Left cardiac atrium (tissue), 4 donors: ENCODE results near the gene HSPB2. TPM values are rescaled to one million over a fixed set of nuclear protein-coding genes. Genes with fewer than 3 reads are reported as not detected.

ENCODE experiments used
- ATAC-seq, 2 donors: fragments of 200-7000 bp; cut with Tn5 transposase; one replicate each; pipeline ENCODE4 v1.9.1; 2020; ENCODE audit warnings: mild to moderate bottlenecking in 2 of 2, moderate library complexity in 2 of 2
- DNase-seq: peaks from one replicate; pipeline ENCODE4 v3.0.0-alpha.2; 2020
- intact Hi-C, 2 donors: fragments of 100-400 bp; cut with DNase I; formaldehyde crosslinking; loops; one replicate each; pipeline versions ENCODE4 v1.14.1 to v1.15.1; 2022 to 2023
- total RNA-seq, 2 donors: library from RNA; stranded (reverse); fragmentation: NEBNext Ultra II Directional; extraction: Animal tissue kit (Norgen Biotek cat#: 25700); gene quantifications; one replicate each; pipeline ENCODE4 v1.2.1, GENCODE V29; 2021
- donor health status: DM: no; HTN: yes; CAD: no.
- donor health status: DM: no; HTN: yes; CAD: no; lungs with severe emphysema.
- donor health status: DM: yes; HTN: yes; CAD: no.
- donor health status: Dilated cardiomyopathy.

The HSPB2 gene
- total RNA-seq, 2 donors from 2014 or later, result 37.3 to 49.6 TPM

- intact Hi-C loops, result loop anchor here (5.0 to 10.0 kb wide), 3 partner anchors 48 to 59 kb away; partner anchors contain the start of genes CFAP68 (in 2 of the 2), FDXACB1 (in 2 of the 2) and ALG9 (in 1 of the 2)
- DNase-seq (no peak), ATAC-seq (no peak)
Measured at GRCh38 chr11:111933872-111934271, 21.3 kb downstream of the HSPB2 start.

DNA sequence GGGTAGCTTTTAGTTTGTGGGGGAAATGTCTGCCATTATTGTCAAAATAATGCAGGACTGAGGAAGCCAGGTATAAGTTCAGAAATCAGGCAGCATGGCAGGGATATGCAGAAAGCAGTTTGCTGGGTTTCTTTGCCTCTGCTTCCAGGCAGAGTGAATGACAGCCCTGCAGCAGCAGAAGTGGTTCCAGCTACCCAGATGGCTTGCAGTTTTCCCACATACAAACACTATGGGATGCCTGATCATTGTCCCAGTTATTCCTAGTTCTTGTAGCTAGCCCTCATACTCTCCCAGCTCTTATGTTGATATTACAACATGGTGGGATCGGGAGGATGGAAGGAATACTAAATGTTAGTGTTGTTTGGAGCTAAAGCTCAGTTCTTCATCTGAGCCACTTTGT is 21.8 kb downstream of the HSPB2 start:
- DNase-seq (no peak), ATAC-seq (no peak)
- intact Hi-C loops, result loop anchor here (5.0 to 10.0 kb wide), 3 partner anchors 48 to 60 kb away; partner anchors contain the start of genes CFAP68 (in 2 of the 2), FDXACB1 (in 2 of the 2) and ALG9 (in 1 of the 2)

GRCh38 chr11:111935317-111936039 is 22.9 kb downstream of the HSPB2 start:
- peak; percentile 15 to 17 for ATAC-seq
- no peak for DNase-seq
- intact Hi-C loops, result loop anchor here (5.0 to 10.0 kb wide), 2 partner anchors 42 to 61 kb away; partner anchors contain the start of genes ALG9 (in 1 of the 2), CFAP68 (in 1 of the 2) and FDXACB1 (in 1 of the 2)

DNA sequence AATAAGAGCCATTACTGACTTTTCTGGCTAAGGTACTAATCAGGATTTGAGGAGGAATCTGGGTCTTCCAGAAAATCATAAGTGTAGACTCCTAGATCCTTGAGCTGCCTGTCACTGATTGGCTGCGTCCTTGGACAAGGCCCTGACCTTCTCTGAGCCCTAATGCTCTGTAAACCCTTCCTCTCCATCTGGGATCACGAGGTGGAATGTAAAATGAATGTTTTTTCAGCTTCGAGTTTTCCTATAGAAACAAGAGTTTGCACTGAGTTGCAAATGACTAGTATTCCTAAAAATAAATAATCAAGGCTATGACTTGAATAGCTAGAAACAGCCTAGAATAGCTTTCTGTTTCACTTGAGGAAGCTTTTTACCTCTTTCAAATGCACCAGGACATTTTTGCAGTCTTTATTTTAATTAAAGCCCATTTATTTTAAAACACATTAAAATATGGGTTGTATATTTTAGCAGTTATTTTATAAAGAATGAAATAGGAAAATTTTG is 23.6 kb downstream of the HSPB2 start:
- intact Hi-C loops, result loop anchor here (5.0 to 10.0 kb wide), 2 partner anchors 41 to 61 kb away; partner anchors contain the start of genes ALG9 (in 1 of the 2), CFAP68 (in 1 of the 2) and FDXACB1 (in 1 of the 2)

DNA sequence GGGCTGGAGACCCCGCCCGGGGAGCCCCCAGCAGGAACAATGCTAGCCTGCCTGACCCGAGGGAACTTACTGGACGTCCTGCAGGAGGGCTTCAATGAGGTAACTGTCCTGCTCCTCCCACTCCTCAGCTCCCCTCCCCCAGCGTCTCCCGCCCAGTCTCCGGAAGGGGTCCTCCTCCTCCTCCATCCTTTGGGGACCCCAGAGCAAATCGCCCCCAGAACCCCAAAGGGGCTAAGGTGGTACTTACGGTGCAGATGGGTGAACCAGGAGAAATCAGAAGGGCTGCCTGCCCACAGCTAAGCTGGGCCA is 24.9 kb downstream of the HSPB2 start:
- no peak for ATAC-seq
- no peak for DNase-seq
- intact Hi-C loops, result loop anchor here (5.0 to 10.0 kb wide), 2 partner anchors 40 to 63 kb away; partner anchors contain the start of genes ALG9 (in 1 of the 2), CFAP68 (in 1 of the 2) and FDXACB1 (in 1 of the 2)

More for the DNA sequence above, 23.6 kb downstream of the HSPB2 start:
- no peak for ATAC-seq
- no peak for DNase-seq

GRCh38 chr11:111937844-111938243 is 25.3 kb downstream of the HSPB2 start:
- DNase-seq, result no peak
- intact Hi-C loops, result loop anchor here (5.0 to 10.0 kb wide), 2 partner anchors 39 to 63 kb away; partner anchors contain the start of genes ALG9 (in 1 of the 2), CFAP68 (in 1 of the 2) and FDXACB1 (in 1 of the 2)
- ATAC-seq, result peak in 1 of 2 donors; percentile 4

GRCh38 chr11:111938687-111939160 is 26.2 kb downstream of the HSPB2 start:
- ATAC-seq, result peak in 1 of 2 donors; percentile 20
- intact Hi-C loops, result loop anchor here (5.0 to 10.0 kb wide), 2 partner anchors 39 to 64 kb away; partner anchors contain the start of genes ALG9 (in 1 of the 2), CFAP68 (in 1 of the 2) and FDXACB1 (in 1 of the 2)

GRCh38 chr11:111939836-111940604 is 27.5 kb downstream of the HSPB2 start:
- intact Hi-C loops, result loop anchor here (5.0 to 10.0 kb wide), 2 partner anchors 37 to 65 kb away; partner anchors contain the start of genes ALG9 (in 1 of the 2), CFAP68 (in 1 of the 2) and FDXACB1 (in 1 of the 2)
- DNase-seq, result no peak
- no peak for ATAC-seq

More at GRCh38 chr11:111938687-111939160, 26.2 kb downstream of the HSPB2 start:
- DNase-seq, result no peak

GRCh38 chr11:111941963-111942362 is 29.4 kb downstream of the HSPB2 start:
- DNase-seq, result peak; percentile 41
- intact Hi-C loops, result loop anchor here in 1 of 2 donors (5.0 kb wide), 1 partner anchor 35 kb away; no protein-coding TSS in a partner anchor
- peak; percentile 46 to 74 for ATAC-seq

- intact Hi-C loops, result loop anchor here in 1 of 2 donors (5.0 kb wide), 1 partner anchor 34 kb away; no protein-coding TSS in a partner anchor
- no peak for DNase-seq
- ATAC-seq, result no peak
Measured at GRCh38 chr11:111942829-111943228, 30.3 kb downstream of the HSPB2 start.

DNA sequence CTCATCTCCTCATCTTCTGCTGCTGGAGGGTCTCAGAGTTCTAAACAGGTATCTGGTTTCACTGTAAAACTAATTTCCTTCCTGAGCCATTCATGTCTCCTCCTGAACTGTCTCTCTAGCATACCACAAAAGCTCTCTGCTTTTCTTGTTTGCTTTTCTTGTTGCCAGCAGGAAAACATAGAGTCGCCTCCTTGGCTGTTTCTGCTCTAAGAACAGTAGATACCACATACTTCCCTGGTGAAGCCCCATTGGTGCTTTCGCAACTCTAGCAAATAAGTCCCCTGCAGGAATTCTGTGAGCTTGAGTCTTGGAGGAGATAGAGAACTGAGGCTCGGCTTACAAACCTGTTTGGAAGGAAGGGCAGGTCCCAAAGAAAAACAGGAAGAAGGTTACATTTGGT is 31.6 kb downstream of the HSPB2 start:
- ATAC-seq, result peak in 1 of 2 donors; percentile 4
- intact Hi-C loops, result loop anchor here in 1 of 2 donors (5.0 kb wide), 1 partner anchor 33 kb away; no protein-coding TSS in a partner anchor

GRCh38 chr11:111944651-111945051 is 32.1 kb downstream of the HSPB2 start:
- ATAC-seq (peak in 1 of 2 donors; percentile 74), DNase-seq (no peak)
- intact Hi-C loops, result loop anchor here in 1 of 2 donors (5.0 kb wide), 1 partner anchor 33 kb away; no protein-coding TSS in a partner anchor

More for the DNA sequence above, 31.6 kb downstream of the HSPB2 start:
- DNase-seq, result no peak

DNA sequence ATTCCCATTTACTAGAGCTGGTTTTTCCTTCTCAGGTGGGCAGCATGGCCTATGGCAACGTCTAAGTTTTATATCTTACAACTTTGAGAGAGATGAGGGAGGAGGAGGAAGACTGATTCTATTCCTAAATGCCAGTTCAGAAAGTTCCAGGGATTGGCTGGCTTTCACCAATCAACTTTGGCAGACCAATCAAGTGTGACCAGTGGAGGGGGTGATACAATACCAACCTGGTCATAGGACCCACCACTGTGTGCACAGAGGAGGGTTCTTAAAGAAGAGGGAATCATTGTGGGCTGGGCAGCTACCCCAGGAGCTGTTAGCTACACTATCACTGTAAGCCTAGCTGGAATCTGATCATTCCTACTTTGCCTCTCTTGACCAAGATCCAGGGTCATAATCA is 32.7 kb downstream of the HSPB2 start:
- ATAC-seq (no peak), DNase-seq (no peak)
- intact Hi-C loops, result no loop called here

DNA sequence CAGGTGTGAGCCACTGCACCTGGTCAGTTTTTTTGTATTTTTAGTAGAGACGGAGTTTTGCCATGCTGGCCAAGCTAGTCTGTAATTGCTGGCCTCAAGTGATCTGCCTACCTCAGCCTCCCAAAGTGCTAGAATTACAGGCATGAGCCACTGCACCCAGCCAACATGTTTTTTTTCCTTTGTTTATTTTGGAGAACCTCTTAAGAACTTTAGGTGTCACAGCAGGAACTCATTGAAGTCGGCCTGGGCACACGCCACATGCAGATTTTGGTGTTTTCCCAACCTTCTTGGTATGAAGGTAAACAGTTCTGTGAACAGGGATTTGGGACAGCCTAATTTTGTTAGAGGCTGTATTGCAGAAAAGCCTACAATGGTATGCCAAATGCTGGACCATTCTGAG is 34.0 kb downstream of the HSPB2 start:
- no peak for DNase-seq
- intact Hi-C loops, result no loop called here
- no peak for ATAC-seq

DNA sequence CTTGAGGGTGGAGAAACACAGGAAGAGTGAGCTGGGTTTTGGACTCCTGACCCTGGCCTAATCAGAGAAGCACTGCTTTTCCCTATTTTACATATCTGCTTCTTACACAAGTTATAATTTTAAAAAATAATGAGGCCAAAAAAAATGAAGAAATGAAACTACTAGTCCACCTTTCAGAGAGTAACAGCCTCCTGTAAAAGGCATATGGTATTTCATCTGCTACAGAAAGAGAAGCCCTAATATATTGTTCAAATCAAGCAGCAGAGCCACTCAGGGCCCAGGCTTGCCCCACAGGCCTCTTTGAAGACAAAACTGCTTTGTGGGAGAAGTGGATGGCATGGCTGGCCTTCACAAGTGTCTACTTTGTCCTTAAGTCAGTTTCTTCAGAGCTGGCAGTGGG is 34.6 kb downstream of the HSPB2 start:
- DNase-seq (no peak), ATAC-seq (no peak)
- intact Hi-C loops, result no loop called here

- intact Hi-C loops, result no loop called here
- DNase-seq (no peak), ATAC-seq (no peak)
Measured at GRCh38 chr11:111949519-111950426, 37.2 kb downstream of the HSPB2 start.

DNA sequence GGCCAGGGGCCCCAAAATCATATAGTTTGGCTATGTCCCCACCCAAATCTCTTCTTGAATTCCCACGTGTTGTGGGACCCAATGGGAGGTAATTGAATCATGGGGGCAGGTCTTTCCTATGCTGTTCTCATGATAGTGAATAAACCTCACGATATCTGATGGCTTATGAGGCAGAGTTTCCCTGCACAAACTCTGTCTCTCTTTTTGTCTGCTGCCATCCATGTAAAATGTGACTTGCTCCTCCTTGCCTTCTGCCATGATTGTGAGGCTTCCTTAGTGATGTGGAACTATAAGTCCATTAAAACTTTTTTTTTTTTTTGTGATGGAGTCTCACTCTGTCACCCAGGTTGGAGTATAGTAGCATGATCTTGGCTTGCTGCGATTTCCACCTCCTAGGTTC is 39.0 kb downstream of the HSPB2 start:
- intact Hi-C loops, result no loop called here
- ATAC-seq (no peak), DNase-seq (no peak)

GRCh38 chr11:111954154-111954553 is 41.6 kb downstream of the HSPB2 start:
- ATAC-seq (no peak), DNase-seq (no peak)
- intact Hi-C loops, result no loop called here
